T-helper 2 cell (primary cell): Measurements from ENCODE around the gene VWF.

Experiments used
- DNase-seq, 5 experiments: peaks; one replicate each; pipeline versions ENCODE4 v3.0.0 to v3.0.0-alpha.2; 2012 to 2022

The VWF gene

GRCh38 chr12:6076776-6077691, 47.4 kb downstream of the VWF start:
- no peak for DNase-seq

- no peak for DNase-seq
Measured at GRCh38 chr12:6076346-6076745, 48.1 kb downstream of the VWF start.

DNA sequence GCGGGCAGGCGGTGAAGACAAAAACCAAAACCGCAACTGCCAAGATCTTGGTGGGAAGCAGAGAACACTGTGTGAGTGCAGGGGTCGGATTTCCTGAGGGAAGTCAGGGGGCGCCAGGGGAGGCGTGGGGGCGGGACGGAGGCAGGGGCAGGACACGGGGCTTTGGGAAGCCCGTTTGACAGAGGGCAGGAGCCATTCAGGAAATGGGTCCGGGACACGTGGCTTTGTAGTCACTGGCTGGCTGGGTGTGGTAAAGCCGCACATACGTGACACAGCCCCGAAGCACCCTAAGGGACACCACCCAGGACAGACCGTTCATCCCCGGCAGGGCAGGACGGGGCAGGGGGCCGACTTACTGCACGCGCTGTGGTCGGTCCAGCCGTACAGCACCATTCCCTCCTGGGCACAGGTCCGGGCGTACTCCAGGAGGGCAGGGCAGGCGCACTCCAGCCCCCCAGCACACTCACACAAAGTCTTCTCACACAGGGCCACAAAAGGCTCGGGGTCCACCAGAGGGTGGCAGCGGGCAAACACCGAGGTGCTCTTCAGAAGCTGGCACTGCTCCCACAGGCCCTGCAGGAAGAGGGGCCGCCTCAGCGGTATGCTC, 49.4 kb downstream of the VWF start:
- DNase-seq, result peak in 1 of 5 experiments; percentile 23

DNA sequence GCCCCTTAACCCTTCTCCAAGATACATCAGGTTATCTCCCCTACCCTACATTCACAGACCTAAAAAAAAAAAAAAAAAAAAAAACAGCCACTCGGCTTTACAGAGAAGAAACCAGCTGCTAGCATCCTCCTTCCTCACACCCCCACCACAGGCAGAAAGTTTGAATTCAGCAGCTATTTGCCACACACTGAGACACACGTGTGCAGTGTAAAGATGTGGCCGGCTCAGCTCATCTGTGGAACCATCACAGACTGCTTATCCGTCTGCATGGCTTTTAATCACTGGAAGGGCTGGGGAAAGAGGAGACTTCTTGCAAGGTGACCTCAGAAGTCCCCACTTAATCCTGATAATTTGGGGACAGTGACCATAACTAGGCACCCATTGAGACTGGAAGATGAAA, 50.0 kb downstream of the VWF start:
- peak in 1 of 5 experiments; percentile 45 for DNase-seq

GRCh38 chr12:6073426-6073825, 51.0 kb downstream of the VWF start:
- DNase-seq, result no peak

DNA sequence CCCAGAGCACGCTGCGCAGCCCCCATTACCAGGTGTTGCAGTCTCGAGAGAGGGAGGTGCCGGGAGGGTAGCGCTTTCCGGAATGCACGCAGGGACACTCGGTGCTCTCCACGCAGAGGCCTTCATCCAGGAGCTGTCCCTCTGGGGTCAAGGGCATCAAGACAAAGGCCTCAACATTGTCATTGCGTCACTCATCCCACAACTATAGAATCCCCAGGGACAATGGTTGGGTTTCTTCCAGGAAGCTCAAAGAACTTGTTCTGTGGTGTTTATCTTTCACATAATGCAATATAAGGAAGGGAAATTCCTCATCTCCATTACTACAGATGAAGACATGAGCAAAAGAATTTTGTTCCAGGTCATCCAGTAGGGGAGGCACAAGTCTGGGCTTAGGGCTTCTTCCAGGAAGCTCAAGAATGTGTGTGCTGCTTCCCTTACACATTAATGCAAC, 52.1 kb downstream of the VWF start:
- no peak for DNase-seq

GRCh38 chr12:6071589-6071988, 52.9 kb downstream of the VWF start:
- no peak for DNase-seq

- no peak for DNase-seq
Measured at GRCh38 chr12:6070472-6071257, 53.8 kb downstream of the VWF start.

GRCh38 chr12:6069437-6070093, 54.9 kb downstream of the VWF start:
- DNase-seq, result peak in 1 of 5 experiments; percentile 58

DNA sequence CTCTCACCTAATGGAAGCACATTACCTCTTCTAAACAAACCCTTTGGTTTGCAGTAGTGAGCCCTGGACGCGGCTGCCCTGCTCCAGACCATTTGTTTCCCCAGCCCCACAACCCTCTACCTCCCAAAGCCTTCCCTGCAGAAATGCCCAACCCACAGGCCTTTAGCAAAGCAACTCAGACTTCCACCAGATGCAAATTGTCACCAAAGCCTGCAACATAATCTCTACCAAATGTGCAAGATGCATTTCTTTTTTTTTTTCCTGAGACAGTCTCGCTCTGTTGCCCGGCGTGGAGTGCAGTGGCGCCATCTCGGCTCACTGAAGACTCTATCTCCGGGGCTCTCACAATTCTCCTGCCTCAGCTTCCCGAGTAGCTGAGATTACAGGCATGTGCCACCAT, 56.2 kb downstream of the VWF start:
- DNase-seq, result no peak

GRCh38 chr12:6067152-6067916, 57.1 kb downstream of the VWF start:
- DNase-seq, result no peak

GRCh38 chr12:6066651-6067050, 57.8 kb downstream of the VWF start:
- no peak for DNase-seq

DNA sequence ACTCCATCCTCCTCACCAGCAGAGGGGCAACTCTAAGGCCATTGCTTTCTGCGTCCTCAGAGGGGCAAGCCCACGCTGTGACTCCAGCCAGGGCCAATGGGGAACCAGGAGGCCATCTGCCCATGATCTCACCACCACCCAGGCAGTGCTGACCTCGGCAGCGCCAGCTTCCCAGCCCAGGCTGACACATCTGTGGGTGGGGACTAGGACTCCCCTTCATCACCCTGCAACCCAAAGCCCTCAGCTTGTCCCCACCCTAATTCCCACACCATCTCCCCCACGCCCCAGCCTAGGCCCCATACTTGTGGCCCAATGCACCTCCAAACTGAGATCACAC, 58.6 kb downstream of the VWF start:
- no peak for DNase-seq

- no peak for DNase-seq
Measured at GRCh38 chr12:6065131-6065862, 59.2 kb downstream of the VWF start.

DNA sequence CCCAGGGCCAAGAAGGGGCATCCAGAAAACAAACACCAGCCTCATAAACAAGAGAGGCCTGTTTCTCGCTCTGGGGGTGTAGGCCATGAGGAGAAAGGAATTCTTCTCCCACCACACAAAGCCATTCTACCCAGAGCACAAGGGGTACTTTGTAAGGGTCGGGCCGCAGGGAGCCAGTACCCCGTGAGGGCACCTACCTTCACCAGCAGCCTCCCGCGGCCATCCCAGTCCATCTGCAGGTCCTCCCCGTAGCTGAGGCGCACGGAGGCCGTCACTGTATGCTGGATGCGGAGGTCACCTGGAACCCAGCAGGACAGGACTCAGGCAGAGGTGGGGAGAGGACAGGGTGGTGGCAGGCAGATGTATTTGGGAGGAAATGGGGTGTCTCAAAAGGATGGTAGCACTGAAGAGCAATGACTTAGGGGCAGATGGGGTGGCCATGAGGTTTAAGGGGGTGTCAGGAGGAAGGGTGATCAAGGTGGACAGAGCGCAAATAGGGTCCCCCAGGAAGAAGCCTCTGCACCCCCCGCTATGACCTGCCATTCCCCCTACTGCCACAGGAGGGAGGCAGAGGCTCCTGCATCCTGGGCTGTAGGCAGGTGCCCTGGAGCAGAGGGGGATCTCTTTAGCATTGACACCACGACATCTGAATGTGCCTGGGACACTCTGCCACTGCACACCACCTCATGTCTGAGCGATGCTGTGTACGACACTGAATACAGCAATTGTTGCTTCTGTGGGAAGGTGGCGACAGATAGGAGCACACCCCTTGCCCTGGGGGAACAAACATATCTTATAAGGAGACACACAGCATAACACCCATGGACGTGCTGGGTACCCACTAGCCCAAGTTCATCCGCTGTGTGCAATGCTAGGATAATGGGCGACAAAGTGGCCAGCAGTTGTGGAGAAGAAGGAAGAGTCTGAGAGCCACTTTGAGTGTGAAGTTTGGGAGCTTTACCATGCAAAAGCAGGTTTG, 61.4 kb downstream of the VWF start:
- peak in 3 of 5 experiments; percentile 16 to 40 (median 37) for DNase-seq

GRCh38 chr12:6062395-6062756, 62.1 kb downstream of the VWF start:
- DNase-seq, result no peak

DNA sequence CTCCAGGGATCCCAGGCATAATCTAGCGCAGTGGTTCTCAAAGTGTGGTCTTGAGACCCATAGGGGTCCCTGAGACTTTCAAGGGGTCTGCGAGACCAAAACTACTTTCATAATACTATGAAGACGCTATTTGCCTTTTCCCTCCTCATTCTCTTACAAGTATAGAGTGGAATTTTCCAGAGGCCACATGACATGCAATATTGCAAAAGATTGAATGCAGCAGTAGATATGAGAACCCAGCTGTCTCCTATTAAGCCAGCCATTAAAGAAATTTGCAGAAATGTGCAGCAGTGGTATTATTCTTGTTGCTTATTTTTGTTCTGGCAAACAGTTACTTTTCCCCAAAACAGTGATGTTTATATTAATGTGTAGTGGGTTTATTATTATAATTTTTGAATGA, 62.8 kb downstream of the VWF start:
- no peak for DNase-seq

- DNase-seq, result no peak
Measured at GRCh38 chr12:6059860-6060565, 64.5 kb downstream of the VWF start.

- DNase-seq, result no peak
Measured at GRCh38 chr12:6059221-6059620, 65.2 kb downstream of the VWF start.
